Measurements from ENCODE around the gene KCNIP3.

KCNIP3 gene

DNA sequence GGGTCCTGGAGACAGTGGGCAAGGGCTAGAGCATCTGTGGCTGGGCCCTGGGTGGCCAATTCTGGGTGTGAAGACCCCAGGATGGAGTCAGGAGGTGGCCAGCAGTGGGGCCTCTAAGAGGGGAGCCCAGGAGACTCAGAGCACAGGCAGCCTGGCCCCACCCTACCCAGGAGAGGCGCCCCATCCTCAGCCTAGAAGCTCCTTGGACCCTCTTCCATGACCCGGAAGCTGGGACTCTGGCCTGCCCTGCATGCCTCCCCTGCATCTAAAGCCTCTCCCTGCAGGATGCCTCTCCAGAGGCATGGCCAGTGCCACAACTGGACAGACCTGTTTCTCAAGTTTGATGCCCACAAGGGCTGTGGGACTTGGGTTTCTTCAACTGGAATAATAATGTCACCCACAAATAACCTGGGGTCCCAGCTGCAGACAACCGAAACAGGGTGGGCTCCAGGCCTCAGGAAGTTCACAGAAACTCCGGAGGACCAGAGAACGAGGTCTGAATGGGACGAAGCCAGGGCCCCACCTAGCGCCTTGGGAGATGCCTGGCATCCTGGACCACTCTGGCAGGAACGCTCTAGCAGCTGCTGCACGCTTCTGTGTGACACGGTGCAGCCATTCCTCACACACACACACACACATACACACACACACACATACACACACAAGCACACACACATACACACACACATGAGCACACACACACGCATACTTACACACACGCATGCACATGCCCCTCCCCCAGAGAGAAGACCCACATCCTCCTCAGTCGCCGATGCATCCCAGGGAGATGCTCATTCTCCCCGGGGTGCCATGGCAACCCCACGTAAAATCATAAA lies 16.4 kb downstream of the KCNIP3 start:
- no peak overlapping the region for H3K4me3 ChIP-seq (ENCODE audit: low read depth, low read length)
- no peak for TF ChIP-seq CTCF (IDR thresholded peaks at IDR 0.05; ENCODE audit: low read depth, low read length)

- no peak for TF ChIP-seq CTCF (IDR thresholded peaks at IDR 0.05; ENCODE audit: low read depth, low read length)
- no peak overlapping the region for H3K4me3 ChIP-seq (ENCODE audit: low read depth, low read length)
Observed at GRCh38 chr2:95314598-95314963, 17.4 kb downstream of the KCNIP3 start.

- H3K4me3 ChIP-seq (ENCODE audit: low read depth, low read length) = no peak overlapping the region
- TF ChIP-seq CTCF (IDR thresholded peaks at IDR 0.05; ENCODE audit: low read depth, low read length) = peak; percentile 62
Observed at GRCh38 chr2:95314964-95315611, 17.9 kb downstream of the KCNIP3 start.

- no peak for TF ChIP-seq CTCF (IDR thresholded peaks at IDR 0.05; ENCODE audit: low read depth, low read length)
- no peak overlapping the region for H3K4me3 ChIP-seq (ENCODE audit: low read depth, low read length)
Observed at GRCh38 chr2:95315801-95316411, 18.8 kb downstream of the KCNIP3 start.

GRCh38 chr2:95316466-95317122 lies 19.4 kb downstream of the KCNIP3 start:
- H3K4me3 ChIP-seq (ENCODE audit: low read depth, low read length) = no peak overlapping the region
- TF ChIP-seq CTCF (IDR thresholded peaks at IDR 0.05; ENCODE audit: low read depth, low read length) = no peak

DNA sequence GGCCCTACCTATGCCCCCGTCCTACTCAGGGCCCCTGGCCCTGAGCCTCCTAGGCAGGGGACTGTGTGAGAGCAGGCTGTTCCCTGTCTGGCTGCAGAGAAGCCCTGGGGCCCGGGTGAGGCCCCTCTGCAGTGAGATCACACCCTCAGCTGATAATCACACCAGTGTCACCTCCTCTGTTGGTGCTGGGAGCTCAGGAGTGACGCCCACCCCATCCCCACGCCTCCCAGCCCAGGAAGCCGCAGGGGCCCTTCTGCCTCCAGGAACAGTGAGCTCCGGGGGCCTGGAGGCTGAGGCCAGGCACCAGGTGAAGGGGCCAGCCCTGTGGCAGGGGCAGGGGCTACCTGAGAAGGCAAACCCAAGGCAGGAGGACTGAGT lies 20.0 kb downstream of the KCNIP3 start:
- TF ChIP-seq CTCF (IDR thresholded peaks at IDR 0.05; ENCODE audit: low read depth, low read length) = no peak

More for the DNA sequence above, 20.0 kb downstream of the KCNIP3 start:
- no peak overlapping the region for H3K4me3 ChIP-seq (ENCODE audit: low read depth, low read length)

All from WI38 (cell line).